HG03432 (cell line): ENCODE results near the gene FGF18.
"Not testable (repeated sequence)": the region's sequence is repeated elsewhere in the genome, so short reads cannot be mapped to it uniquely, and the experiment has no call there.

Source experiments
- ATAC-seq: cut with Tn5 transposase; IDR thresholded peaks from one replicate; pipeline ENCODE4 v1.9.1; 2021; ENCODE audit warnings: mild to moderate bottlenecking, moderate library complexity; ENCODE audit not compliant: unreplicated experiment

The FGF18 gene

DNA sequence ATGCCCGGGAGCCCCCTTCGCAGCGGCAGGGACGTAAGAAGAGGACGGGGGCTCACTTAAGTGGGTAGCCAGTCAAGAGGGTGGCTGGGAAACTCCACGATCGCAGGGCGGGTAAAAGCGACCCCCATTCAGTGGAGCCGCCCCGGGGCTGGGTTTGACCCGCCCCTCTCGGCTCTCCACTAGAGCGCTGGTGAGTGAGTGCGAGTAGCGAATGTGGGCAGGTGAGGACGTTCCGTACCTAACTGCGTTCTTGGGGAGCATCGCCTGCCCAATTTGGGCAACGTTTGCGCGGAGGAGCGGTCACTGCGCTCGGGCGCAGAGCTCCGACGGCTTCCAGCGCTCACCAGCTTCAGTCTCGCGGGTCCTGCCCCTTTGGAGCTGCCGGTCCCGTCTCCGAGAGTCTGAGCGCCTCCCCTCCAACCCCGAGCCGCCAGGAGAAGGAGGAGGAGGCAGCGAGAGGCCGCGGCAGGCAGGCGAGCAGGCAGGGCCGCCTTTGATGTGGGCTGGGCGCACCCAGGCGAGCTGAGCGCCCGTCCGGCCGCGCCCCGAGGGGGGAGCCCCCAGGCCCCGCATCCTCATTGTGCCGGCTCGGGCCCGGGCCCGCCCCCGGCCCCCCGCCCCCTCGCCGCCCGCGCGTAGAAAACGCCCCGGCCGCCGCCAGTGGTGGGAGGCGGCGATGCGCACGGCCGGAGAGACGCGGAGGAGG, at the start of gene FGF18:
Gene FGF18, plus strand, starts transcription at position 666 of the 706 bp plus-strand sequence. CDS start 553 bp downstream, outside the sequence.
- peak; percentile 62 for ATAC-seq

- no peak for ATAC-seq
Measured at GRCh38 chr5:171369898-171370297, 49.5 kb upstream of the FGF18 start.

DNA sequence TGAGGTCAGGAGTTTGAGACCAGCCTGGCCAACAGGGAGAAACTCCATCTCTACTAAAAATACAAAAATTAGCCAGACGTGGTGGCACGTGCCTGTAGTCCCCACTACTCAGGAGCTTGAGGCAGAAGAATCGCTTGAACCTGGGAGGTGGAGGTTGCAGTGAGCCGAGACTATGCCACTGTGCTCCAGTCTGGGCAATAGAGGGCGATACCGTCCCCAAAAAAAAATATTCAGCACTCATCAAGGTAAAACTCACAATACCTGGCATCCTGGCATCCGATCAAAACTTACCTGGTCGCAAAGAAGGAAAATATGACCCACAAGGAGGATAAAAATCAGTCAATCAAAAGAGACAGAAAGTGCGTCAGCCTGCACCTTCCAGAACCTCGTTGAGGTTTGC, 48.6 kb upstream of the FGF18 start:
- ATAC-seq = not testable (repeated sequence)

DNA sequence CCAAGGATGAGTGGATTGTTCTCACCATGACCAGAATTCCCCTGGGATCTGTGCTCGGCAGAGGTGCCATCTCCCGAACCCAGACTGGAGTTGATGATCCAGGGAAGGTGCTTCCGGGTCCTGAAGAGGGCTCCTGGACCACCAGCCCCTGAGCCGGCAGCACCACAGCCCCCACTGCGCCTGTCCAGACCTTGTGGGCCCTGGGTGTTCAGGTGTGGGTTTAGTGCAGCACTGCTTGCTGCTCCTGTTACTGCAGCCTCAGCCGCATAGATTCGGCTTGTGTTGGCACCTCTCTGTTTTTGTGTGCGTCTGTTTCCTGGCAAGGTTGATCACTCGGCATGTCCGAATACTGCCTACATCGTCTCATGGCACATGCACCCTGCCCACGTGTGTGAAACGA, 48.1 kb upstream of the FGF18 start:
- ATAC-seq = no peak

- no peak for ATAC-seq
Measured at GRCh38 chr5:171379961-171380360, 39.5 kb upstream of the FGF18 start.

- not testable (repeated sequence) for ATAC-seq
Measured at GRCh38 chr5:171384416-171384815, 35.0 kb upstream of the FGF18 start.

DNA sequence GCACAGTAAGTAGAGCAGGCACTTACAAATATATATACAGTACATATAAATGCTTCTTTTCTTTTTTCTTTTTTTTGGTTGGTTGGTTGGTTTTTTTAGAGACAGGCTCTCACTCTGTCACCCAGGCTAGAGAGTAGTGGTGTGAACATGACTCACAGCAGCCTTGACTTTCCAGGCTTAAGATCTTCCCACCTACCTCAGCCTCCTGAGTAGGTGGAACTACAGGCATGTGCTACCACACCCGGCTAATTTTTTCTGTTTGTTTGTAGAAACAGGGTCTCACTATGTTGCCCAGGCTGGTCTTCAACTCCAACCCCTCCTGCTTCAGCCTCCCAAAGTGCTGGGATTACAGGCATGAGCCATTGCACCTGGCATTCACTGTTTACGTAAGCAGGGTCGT, 34.4 kb upstream of the FGF18 start:
- ATAC-seq = not testable (repeated sequence)

DNA sequence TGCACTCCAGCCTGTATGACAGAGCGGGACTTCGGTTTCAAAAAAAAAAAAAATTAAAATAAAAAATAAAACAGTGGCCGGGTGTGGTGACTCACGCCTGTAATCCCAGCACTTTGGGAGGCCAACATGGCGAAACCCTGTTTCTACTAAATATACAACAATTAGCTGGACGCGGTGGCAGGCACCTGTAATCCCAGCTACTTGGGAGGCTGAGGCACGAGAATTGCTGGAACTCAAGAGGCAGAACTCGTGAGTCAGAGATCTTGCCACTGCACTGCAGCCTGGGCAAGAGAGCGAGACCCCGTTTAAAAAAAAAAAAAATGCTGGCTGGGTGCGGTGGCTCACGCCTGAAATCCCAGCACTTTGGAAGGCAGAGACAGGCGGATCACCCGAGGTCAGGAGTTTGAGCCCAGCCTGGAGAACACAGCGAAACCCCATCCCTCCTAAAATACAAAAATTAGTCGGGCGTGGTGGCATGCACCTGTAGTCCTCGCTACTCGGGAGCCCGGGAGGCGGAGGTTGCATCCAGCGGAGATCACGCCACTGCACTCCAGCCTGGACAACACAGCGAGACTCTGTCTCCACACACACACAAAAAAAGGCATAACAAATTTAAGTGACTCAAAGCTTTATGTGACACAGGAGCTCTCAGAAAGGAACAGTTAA, 33.3 kb upstream of the FGF18 start:
- ATAC-seq = no peak

DNA sequence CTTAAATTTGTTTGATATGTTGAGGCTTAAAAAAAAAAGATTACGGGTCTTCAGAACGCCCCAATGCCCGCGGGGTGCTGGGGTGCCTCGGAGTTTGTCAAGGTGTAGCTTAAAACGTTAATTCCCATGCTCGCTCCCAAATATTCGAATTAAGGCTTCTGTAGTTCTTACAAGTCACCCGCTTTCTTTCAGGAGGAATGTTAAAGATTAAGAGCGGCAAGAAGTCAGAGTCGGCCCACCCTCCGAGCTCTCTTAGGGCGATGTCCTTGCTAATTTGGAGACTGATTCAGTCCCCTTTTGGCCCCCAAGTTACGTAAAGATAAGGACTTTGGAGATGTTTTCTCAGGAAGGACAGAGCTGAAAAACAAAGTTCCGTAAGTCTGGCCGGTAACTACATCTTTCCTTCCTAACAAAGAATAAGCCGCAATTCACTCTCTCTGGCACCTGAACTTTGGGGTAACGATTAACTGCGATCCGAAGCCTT, 32.5 kb upstream of the FGF18 start:
- ATAC-seq = peak; percentile 0

- ATAC-seq = peak; percentile 86
Measured at GRCh38 chr5:171387345-171387969, 32.0 kb upstream of the FGF18 start, which contains the start of gene NPM1. NPM1 (plus strand) TSS chr5:171387849; CDS start chr5:171387949, 100 bp downstream.

DNA sequence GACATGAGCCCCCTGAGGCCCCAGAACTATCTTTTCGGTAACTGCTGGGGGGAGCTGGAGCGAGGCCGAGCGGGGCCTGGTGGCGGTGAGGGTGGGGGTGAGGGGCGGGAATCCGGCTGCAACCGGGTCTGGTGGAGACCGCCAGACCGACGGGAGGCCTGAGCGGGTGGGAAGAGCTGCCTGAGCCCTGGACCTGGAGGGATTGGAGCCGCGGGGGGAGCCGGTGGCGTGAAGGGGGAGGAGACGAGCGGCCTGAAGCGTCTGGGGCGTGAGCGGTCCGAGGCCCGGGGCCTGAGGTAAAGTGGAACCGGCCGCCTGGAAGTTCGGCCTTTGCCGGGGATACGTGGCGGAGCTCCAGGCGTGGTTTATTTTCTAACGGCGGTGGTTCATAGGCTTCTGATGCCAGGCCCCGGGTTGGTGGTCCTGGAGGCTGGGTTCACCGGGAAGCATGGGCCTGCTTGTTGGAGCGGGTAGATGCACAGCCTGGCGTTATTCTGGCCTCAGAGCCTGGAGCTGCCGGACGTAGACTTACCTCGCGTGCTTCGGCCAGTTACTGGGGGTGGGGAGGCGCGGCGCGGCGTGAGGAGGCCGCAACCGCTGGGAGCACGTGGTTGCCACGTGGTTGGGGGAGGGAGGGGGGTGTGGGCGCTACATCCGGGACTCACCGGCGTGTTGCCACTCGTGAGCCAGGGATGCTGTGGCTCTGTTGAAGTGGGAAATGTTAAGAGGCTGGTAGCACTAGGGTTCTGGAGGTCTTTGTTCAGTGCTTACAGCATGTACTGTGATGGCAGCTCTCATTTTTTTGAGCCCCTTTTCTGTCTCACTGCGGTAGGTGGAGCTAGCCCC, 31.3 kb upstream of the FGF18 start:
- peak; percentile 44 for ATAC-seq

- ATAC-seq = no peak
Measured at GRCh38 chr5:171388816-171389168, 30.7 kb upstream of the FGF18 start.

GRCh38 chr5:171390883-171391677, 28.4 kb upstream of the FGF18 start:
- ATAC-seq = no peak

DNA sequence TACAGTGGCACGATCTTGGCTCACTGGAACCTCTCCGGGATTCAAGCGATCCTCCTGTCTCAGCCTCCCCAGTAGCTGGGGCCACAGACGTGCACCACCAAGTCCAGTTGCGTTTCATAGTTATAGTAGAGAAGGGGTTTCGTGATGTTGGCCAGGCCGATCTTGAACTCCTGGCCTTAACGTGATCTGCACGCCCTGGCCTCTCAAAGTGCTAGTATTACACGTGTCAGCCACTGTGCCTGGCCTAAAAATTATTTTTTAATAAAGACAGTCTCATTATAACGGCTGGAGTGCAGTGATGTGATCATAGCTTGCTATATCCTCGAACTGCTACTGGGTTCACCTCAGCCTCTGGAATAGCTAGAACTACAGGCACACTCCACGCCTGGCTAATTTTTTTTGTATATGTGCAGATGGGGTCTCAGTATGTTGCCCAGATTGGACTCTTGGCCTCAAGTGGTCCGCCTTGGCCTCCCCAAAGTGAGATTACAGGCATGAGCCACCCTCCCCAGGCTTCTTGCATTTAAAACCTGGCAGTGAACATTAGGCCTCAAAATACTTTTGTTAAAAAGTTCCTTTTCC, 27.4 kb upstream of the FGF18 start:
- no peak for ATAC-seq

- ATAC-seq = no peak
Measured at GRCh38 chr5:171392585-171393159, 26.8 kb upstream of the FGF18 start.

DNA sequence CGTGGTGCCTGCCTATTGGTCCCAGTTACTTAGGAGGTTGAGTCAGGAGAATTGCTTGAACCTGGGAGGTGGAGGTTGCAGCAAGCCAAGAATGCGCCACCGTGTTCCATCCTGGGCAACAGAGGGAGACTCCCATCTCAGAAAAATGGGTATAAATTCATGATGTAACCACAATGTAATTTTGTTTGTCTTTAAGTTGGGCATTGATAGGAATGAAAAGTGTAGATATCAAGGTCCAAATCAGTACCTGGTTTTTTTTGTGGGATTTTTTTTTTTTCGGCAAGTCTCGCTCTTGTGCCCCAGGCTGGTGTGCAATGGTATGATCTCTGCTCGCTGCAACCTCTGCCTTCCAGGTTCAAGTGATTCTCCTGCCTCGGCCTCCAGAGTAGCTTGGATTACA, 24.4 kb upstream of the FGF18 start:
- no peak for ATAC-seq

DNA sequence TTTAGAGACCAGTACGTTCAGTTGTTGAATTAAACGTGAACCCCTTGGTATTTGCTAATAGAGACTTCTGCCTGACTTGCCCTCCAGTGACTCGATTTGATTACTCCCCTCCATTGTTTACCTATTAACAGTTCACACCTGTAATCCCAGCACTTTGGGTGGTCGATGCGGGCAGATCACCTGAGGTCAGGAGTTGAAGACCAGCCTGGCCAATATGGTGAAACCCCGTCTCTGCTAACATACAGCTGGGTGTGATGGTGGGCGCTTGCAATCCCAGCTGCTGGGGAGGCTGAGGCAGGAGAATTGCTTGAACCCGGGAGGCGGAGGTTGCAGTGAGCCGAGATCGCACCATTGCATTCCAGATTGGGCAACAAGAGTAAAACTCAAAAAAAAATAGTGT, 22.9 kb upstream of the FGF18 start:
- not testable (repeated sequence) for ATAC-seq

GRCh38 chr5:171397190-171397589, 22.3 kb upstream of the FGF18 start:
- no peak for ATAC-seq

DNA sequence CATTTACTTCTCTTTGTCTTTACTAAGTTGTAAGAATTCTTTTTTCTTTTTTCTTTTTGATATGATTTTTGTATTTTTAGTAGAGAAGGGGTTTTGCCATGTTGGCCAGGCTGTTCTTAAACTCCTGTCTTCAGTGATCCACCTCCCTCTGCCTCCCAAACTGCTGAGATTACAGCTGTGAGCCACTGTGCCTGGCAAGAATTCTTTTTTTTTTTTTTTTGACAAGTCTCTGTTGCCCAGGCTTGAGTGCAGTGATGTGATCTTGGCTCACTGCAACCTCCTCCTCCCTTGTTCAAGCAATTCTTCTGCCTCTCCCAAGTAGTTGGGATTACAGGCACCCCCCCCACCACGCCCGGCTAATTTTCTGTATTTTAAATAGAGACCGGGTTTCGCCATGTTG, 21.8 kb upstream of the FGF18 start:
- no peak for ATAC-seq
